Skeletal muscle satellite cell (primary cell): Measurements from ENCODE around the gene BIRC7.

Source experiments
- H3K27me3 ChIP-seq: 2 replicates; pipeline ENCODE4 v1.7.0; 2013; ENCODE audit warnings: low read length; ENCODE audit not compliant: control insufficient read depth, insufficient read depth
- H3K36me3 ChIP-seq: 2 replicates; pipeline ENCODE4 v1.7.0; 2013; ENCODE audit warnings: mild to moderate bottlenecking, control low read depth, low read length; ENCODE audit not compliant: insufficient read depth
- H3K4me1 ChIP-seq: 2 replicates; pipeline ENCODE4 v1.7.0; 2013; ENCODE audit warnings: low read length; ENCODE audit not compliant: control insufficient read depth, insufficient read depth
- H3K4me2 ChIP-seq: 2 replicates; pipeline ENCODE4 v1.7.0; 2013; ENCODE audit warnings: mild to moderate bottlenecking, low read length
- H3K4me3 ChIP-seq: 2 replicates; pipeline ENCODE4 v1.7.0; 2013; ENCODE audit warnings: low read length
- H3K9ac ChIP-seq: 2 replicates; pipeline ENCODE4 v1.7.0; 2013; ENCODE audit warnings: mild to moderate bottlenecking, low read depth, low read length, moderate library complexity
- H3K9me3 ChIP-seq: replicated peaks from 2 replicates; pipeline ENCODE4 v1.7.0; 2013; ENCODE audit warnings: mild to moderate bottlenecking, control low read depth, low read length

BIRC7 gene

DNA sequence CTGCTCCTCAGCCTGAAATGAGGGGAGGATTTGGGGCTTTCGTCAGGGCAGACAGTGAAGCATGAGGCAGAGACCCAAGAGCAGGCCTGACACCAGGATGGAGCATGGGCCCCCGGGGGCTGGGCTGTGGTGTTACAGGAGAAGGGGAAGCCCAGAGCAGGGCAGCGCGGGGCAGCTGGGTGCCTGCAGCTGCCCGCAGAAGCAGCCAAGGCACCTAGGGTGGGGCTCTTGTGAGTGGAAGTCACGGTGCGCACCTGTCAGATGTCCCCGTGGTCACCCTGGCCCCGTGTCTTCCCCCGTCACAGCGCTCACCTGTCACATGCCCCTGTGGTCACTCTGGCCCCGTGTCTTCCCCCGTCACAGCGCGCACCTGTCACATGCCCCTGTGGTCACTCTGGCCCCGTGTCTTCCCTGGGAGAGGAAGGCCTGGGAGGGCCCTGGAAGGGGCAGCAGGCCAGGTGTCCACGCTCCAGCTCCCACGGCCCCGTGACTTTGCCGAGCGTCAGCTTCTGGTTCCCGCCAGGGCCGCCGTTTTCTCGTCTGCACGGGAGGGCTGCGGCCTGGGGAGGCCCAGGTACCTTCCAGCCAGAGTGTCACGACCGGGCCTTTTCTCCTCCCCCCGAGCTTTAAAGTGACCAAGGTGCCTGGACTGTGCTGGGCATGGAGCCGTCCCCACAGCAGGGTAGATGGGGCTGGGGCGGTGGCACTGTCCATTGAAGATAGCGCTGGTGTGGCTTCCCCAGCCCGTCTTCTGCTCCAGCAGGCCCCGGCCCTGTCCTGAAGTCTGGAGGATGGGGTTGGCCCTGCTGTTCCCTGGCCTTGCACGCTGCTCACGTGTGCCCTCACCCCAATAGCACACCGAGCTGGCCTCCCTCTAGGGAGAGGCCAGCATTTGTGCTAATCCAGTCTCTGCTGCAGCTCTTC is 46.3 kb downstream of the BIRC7 start:
- Histone ChIP-seq H3K4me1 (no peaks in the 10 kb centered on the region), H3K36me3 (peaks cover 91% of the 10 kb centered on the region), H3K4me3 (no peak overlapping the region), H3K9me3 (no peaks in the 10 kb centered on the region), H3K4me2 (no peak overlapping the region), H3K9ac (no peak overlapping the region), H3K27me3 (no peaks in the 10 kb centered on the region)

DNA sequence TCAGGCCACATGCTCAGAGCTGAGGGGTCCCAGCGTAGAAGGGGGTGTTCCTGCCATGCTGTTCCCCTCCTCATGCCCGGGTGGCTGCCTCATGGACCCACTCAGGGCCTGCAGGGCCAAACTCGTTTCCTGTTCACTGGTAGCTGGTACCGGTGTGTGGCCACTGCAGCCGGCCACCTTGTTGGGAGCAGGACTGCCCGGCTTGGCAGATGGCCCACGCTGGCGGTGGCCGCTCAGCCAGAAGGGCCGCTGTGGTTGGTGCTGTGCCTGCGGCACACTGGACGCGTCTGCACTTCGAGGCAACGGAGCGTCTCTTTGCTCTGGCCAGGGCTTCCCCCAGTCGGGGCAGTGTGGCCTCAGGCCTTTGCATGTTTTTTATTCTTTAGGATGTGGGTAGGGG is 47.2 kb downstream of the BIRC7 start:
- H3K4me2 ChIP-seq: no peak overlapping the region
- no peak overlapping the region for H3K4me3 ChIP-seq
- no peaks in the 10 kb centered on the region for H3K4me1 ChIP-seq
- H3K9me3 ChIP-seq: no peaks in the 10 kb centered on the region
- H3K27me3 ChIP-seq: no peaks in the 10 kb centered on the region
- peaks cover 89% of the 10 kb centered on the region for H3K36me3 ChIP-seq
- no peak overlapping the region for H3K9ac ChIP-seq

DNA sequence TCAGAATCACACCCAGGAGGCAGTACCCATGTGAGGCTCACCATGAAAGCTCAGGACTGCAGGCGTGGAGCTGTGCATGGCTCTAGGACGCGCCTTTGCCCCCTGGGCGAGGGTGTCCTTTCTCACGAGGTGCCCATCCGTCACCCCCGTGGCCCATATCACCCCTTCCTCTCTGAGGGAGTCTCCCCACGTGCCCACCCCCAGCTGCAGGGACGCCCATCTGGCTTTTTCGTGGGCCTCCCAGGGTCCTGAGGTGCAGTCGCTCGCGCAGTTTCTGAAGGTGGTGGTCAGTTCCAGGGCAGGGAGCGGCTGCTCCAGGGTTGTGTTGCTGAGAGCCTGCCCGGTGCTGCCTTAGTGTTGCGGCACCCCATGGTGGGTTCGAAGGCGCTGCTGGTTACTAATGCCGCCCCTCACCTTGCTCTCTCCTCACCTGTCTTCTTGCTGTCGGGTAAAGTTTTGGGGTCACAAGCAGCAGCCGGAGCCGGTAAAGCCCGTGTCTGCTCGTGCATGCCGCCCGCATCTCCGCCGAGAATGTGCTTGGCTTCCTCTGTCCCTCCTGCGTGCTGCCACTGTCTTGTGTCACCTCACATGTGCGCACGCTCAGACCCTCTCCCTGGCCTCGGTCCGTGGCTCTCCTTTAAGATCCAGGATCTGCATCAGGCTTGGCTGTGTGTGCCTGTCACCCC is 47.8 kb downstream of the BIRC7 start:
- peaks cover 89% of the 10 kb centered on the region for H3K36me3 ChIP-seq
- no peaks in the 10 kb centered on the region for H3K27me3 ChIP-seq
- H3K9ac ChIP-seq: no peak overlapping the region
- H3K9me3 ChIP-seq: no peaks in the 10 kb centered on the region
- no peak overlapping the region for H3K4me3 ChIP-seq
- no peak overlapping the region for H3K4me2 ChIP-seq
- no peaks in the 10 kb centered on the region for H3K4me1 ChIP-seq

DNA sequence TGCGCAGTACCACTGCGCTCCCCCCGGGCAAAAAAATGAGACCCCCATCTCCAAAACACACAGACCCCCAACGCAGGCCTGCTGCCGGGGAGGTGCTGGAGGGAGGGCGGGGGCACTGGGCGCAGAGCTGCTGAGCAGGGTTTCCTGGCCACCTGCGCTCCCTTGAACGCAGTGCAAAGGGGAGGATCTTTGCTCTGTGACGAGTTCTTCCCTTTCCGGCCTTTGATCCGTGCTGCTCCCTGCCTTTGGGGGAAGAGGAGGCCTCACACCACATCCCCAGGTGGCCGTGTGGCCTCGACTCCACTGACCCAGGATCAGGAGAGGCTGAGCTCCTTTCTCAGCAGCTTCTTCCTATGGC is 48.4 kb downstream of the BIRC7 start:
- no peaks in the 10 kb centered on the region for H3K27me3 ChIP-seq
- no peak overlapping the region for H3K9ac ChIP-seq
- no peaks in the 10 kb centered on the region for H3K9me3 ChIP-seq
- H3K4me2 ChIP-seq: no peak overlapping the region
- no peak overlapping the region for H3K4me3 ChIP-seq
- peaks cover 89% of the 10 kb centered on the region for H3K36me3 ChIP-seq
- no peaks in the 10 kb centered on the region for H3K4me1 ChIP-seq

DNA sequence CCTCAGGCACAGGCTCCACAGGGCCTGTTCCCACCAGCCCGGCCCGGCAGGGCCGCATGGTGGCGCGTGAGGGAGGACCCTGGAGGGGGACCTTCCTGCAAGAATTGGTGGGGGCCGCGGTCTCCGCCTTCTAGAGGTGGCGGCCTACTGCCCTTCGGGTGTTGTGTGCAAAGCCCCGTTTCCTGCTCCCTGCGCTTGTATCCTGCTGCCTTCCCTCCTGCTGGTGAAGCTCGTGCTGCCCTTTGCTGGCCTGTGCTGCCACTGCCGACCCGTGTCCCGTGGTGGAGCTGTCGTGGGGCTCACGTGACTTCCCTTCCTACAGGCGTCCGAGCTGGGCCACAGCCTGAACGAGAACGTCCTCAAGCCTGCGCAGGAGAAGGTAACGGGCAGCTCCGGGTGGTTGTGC is 48.8 kb downstream of the BIRC7 start:
- Histone ChIP-seq H3K4me2 (no peak overlapping the region), H3K9ac (no peak overlapping the region)

DNA sequence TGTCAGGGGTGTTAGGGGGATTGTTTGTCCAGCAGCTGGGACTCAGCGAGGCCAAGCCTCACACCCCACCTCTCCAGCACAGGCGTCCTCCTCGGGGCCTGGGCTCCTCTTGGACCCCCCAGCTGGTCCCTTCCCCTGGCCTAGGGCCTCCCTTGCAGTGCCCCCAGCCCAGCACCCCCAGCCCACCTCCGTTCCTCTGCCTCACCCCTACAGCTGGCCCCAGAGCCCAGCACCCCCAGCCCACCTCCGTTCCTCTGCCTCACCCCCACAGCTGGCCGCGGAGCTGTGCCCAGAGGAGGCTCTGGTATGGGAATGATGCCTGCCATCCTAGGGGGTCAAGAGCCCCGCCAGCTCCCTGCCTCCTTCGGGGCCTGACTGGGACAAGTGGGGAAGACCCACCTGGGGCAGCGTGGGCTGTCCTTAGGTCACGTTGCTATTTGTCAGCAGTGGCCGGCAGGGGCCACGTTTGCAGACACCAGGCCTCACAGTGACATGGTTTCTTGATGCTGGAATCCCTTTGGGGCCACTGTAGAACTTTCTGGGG is 49.3 kb downstream of the BIRC7 start:
- H3K4me3 ChIP-seq: no peak overlapping the region
- no peak overlapping the region for H3K4me2 ChIP-seq
- H3K9ac ChIP-seq: no peak overlapping the region
- H3K36me3 ChIP-seq: peaks cover 88% of the 10 kb centered on the region
- H3K27me3 ChIP-seq: no peaks in the 10 kb centered on the region
- no peaks in the 10 kb centered on the region for H3K4me1 ChIP-seq
- no peaks in the 10 kb centered on the region for H3K9me3 ChIP-seq

More for the DNA sequence above, 48.8 kb downstream of the BIRC7 start:
- no peaks in the 10 kb centered on the region for H3K9me3 ChIP-seq
- no peaks in the 10 kb centered on the region for H3K27me3 ChIP-seq
- H3K4me1 ChIP-seq: no peaks in the 10 kb centered on the region
- H3K4me3 ChIP-seq: no peak overlapping the region
- peaks cover 89% of the 10 kb centered on the region for H3K36me3 ChIP-seq

DNA sequence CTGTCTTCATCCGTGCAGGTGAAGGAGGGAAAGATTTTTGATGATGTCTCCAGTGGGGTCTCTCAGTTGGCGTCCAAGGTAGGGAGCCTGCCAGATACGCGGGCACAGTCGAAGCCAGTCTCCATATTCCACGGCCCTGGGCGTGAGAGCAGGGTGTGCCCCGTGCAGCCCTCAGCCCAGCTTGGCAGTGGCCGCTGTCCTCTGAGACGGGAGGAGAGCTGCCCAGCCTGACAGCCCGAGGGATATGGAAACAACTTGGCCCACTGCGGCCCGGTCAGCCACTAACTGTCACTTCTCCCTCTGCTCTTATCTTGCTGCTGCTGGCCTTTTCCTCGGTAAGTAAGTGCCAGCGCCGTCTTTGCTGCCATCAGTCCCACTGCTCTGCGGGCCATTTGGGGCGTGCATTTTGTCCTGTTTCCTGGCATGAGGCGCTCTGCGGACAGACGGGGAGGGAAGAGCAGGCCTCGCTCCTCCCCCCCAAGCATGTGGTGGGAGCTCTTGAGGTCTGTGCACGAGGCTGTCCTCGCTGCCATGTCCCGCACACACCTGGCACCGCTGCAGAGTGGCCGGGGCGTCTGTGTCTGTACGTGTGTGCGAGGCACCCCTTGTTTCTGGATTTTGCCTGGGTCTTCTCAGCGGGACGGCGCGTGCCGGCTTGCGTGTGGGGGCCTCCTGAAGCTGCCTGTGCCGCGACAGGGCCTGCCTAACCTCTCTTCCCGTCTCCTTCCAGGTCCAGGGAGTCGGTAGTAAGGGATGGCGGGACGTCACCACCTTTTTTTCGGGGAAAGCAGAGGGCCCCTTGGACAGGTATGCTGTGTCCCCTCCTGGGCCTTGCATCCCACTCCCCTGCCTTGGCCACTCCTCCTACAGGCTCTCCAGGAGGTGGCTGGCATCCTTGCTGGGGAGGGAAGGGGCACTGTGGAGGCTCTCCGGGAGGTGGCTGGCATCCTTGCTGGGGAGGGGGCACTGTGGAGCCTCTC is 50.2 kb downstream of the BIRC7 start:
- no peak overlapping the region for H3K4me3 ChIP-seq
- H3K4me2 ChIP-seq: no peak overlapping the region

DNA sequence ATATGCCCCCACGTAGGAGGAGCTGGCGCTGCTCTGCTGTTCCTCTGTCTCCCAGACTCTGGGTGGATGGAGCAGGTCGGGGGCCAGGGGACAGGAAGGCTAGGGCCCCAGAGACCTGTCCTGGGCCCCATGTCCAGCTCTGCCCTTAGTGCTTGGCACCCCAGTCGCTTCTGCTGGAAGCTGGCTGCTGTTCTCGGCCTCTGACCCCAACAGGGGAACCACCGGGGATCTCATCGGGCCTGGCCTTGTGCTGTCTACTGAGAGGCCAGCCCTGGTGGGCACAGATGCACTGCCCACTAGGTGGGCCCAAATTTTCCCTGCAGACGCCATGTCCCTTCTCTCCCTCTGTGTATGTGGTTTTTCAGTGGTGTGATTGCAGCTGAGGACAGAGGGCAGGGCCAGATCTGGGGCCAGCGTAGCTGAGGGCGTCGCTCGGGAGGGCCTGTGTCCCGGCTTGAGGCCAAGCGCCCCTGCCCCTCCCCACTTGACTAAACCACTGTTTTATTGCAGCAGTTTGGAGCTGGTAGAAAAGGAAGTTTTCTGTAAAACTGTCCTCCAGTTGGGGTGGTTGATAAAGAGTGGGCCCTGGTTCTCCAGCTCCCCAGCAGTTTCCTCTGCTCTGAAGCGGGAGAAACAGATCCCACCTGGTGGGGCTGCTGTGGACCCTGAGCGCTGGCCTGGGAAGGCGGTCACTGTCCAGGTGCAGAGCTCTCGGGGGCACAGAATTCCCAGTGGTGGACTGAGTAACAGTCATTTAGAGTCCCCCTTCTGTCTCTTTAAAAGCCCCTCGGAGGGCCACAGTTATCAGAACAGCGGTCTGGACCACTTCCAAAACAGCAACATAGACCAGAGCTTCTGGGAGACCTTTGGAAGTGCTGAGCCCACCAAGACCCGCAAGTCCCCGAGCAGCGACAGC is 51.3 kb downstream of the BIRC7 start:
- H3K9ac ChIP-seq: no peak overlapping the region
- H3K4me2 ChIP-seq: no peak overlapping the region
- H3K4me1 ChIP-seq: peaks cover 6% of the 10 kb centered on the region
- H3K9me3 ChIP-seq: no peaks in the 10 kb centered on the region
- H3K4me3 ChIP-seq: no peak overlapping the region
- H3K36me3 ChIP-seq: peaks cover 70% of the 10 kb centered on the region
- no peaks in the 10 kb centered on the region for H3K27me3 ChIP-seq

More for the DNA sequence above, 50.2 kb downstream of the BIRC7 start:
- H3K9me3 ChIP-seq: no peaks in the 10 kb centered on the region
- H3K4me1 ChIP-seq: peaks cover 4% of the 10 kb centered on the region
- H3K27me3 ChIP-seq: no peaks in the 10 kb centered on the region
- peaks cover 79% of the 10 kb centered on the region for H3K36me3 ChIP-seq
- no peak overlapping the region for H3K9ac ChIP-seq

DNA sequence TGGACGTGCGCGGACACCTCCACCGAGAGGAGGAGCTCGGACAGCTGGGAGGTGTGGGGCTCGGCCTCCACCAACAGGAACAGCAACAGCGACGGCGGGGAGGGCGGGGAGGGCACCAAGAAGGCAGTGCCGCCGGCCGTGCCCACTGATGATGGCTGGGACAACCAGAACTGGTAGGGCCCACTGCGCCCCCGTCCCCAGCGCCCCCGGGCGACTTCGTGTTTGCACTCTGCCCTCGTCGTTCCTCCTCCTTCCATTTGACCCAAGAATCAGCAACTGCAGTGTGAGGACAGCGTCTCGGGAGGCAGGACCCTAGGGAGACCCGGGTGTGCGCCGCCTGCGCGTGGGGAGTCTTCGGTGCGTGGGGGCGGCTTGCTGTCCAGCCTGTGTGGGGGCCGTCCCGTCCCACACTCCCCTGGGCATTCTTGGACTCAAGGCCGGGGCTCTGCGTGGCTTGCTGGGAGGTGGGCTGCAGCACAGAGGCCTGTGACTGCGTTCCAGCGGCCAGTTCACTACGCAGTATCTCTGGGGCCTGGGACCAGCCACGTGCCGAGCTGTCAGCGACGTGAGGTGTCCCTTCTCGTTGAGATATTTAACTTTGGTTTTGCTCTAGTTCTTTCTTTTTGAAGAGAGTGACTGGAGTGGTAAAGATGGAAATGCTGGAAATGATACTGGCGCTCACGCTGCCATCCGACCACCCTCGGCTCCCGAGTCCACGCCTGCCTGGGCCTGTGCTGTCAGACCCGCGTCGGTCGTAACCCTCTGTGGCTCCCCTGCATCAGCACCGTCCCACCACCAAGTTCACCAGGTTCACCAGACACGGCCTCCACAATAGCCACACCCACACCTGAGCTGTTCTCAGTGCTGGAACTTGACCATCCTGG is 52.2 kb downstream of the BIRC7 start:
- no peak overlapping the region for H3K9ac ChIP-seq
- H3K36me3 ChIP-seq: peaks cover 61% of the 10 kb centered on the region
- H3K4me3 ChIP-seq: no peak overlapping the region
- H3K9me3 ChIP-seq: no peaks in the 10 kb centered on the region
- H3K4me1 ChIP-seq: peaks cover 6% of the 10 kb centered on the region
- no peak overlapping the region for H3K4me2 ChIP-seq
- H3K27me3 ChIP-seq: no peaks in the 10 kb centered on the region
